HFFc6 (cell line): ENCODE data around the gene LRRN2. TPM values are rescaled to one million over a fixed set of nuclear protein-coding genes. Genes with fewer than 3 reads are reported as not detected.

ENCODE experiments used
- DNase-seq: peaks from one replicate; pipeline ENCODE4 v3.0.0-alpha.2; 2018
- H3K27ac Mint-ChIP-seq: 2 replicates; pipeline ENCODE4 v1.8.0; 2020; ENCODE audit warnings: mild to moderate bottlenecking, mixed read lengths
- H3K27me3 Mint-ChIP-seq: 2 replicates; pipeline ENCODE4 v1.8.0; 2021; ENCODE audit warnings: mild to moderate bottlenecking, moderate library complexity, mixed read lengths; ENCODE audit not compliant: insufficient read depth
- H3K36me3 Mint-ChIP-seq: 2 replicates; pipeline ENCODE4 v1.8.0; 2021; ENCODE audit warnings: low read depth, mixed read lengths
- H3K4me1 Mint-ChIP-seq: 2 replicates; pipeline ENCODE4 v1.8.0; 2020; ENCODE audit warnings: low read depth, mixed read lengths
- H3K4me3 Mint-ChIP-seq: 2 replicates; pipeline ENCODE4 v1.8.0; 2020; ENCODE audit warnings: mild to moderate bottlenecking, moderate library complexity, mixed read lengths
- H3K9me3 Mint-ChIP-seq: 2 replicates; pipeline ENCODE4 v1.8.0; 2020; ENCODE audit warnings: mild to moderate bottlenecking, mixed read lengths
- CTCF ChIP-seq: fragments of 200-600 bp; sonication (generic); IDR thresholded peaks from 2 replicates; pipeline ENCODE4 v1.5.0; 2021; ENCODE audit warnings: antibody characterized with exemption, mild to moderate bottlenecking
- total RNA-seq, 6 experiments: library from RNA; stranded (reverse); fragmentation: NEBNext Ultra II Directional; extraction: Animal tissue kit (Norgen Biotek cat#: 25700); gene quantifications; 2 replicates in 1 of 6; 3 replicates in 5 of 6; pipeline ENCODE4 v1.2.3, GENCODE V29; 2021

LRRN2 gene
- total RNA-seq, 6 experiments from 2014 or later, result not detected

GRCh38 chr1:204575221-204576190 is 110.0 kb downstream of the LRRN2 start:
- TF ChIP-seq CTCF, result no peak
- H3K27ac Mint-ChIP-seq, result no peak overlapping the region
- DNase-seq, result no peak
- peaks cover 24% of the 10 kb centered on the region for H3K4me1 Mint-ChIP-seq
- H3K9me3 Mint-ChIP-seq, result no peaks in the 10 kb centered on the region; the same call in 1 of the 2 replicates
- H3K27me3 Mint-ChIP-seq, result peaks cover 11% of the 10 kb centered on the region
- H3K4me3 Mint-ChIP-seq, result no peak overlapping the region
- peaks cover 8% of the 10 kb centered on the region; the same call in 1 of the 2 replicates for H3K36me3 Mint-ChIP-seq

- H3K9me3 Mint-ChIP-seq, result peaks cover 6% of the 10 kb centered on the region; the same call in 1 of the 2 replicates
- no peak overlapping the region for H3K27ac Mint-ChIP-seq
- TF ChIP-seq CTCF, result no peak
- no peak for DNase-seq
- H3K4me1 Mint-ChIP-seq, result peaks cover 24% of the 10 kb centered on the region
- peaks cover 14% of the 10 kb centered on the region; the same call in 1 of the 2 replicates for H3K36me3 Mint-ChIP-seq
- peaks cover 11% of the 10 kb centered on the region for H3K27me3 Mint-ChIP-seq
- no peak overlapping the region for H3K4me3 Mint-ChIP-seq
Measured at GRCh38 chr1:204574865-204575163, 110.7 kb downstream of the LRRN2 start.

GRCh38 chr1:204574016-204574864 is 111.3 kb downstream of the LRRN2 start:
- no peak for TF ChIP-seq CTCF
- peaks cover 24% of the 10 kb centered on the region for H3K4me1 Mint-ChIP-seq
- peaks cover 7% of the 10 kb centered on the region; the same call in 1 of the 2 replicates for H3K9me3 Mint-ChIP-seq
- H3K27me3 Mint-ChIP-seq, result peaks cover 11% of the 10 kb centered on the region
- no peak overlapping the region for H3K4me3 Mint-ChIP-seq
- no peak overlapping the region for H3K27ac Mint-ChIP-seq
- no peak for DNase-seq
- peaks cover 16% of the 10 kb centered on the region; the same call in 1 of the 2 replicates for H3K36me3 Mint-ChIP-seq

GRCh38 chr1:204572923-204573922 is 112.3 kb downstream of the LRRN2 start:
- DNase-seq, result peak; percentile 26

More at GRCh38 chr1:204572923-204573922, 112.3 kb downstream of the LRRN2 start:
- peaks cover 7% of the 10 kb centered on the region; the same call in 1 of the 2 replicates for H3K9me3 Mint-ChIP-seq
- H3K4me3 Mint-ChIP-seq, result no peak overlapping the region
- H3K4me1 Mint-ChIP-seq, result peaks cover 18% of the 10 kb centered on the region
- TF ChIP-seq CTCF, result no peak
- no peak overlapping the region for H3K27ac Mint-ChIP-seq
- peaks cover 11% of the 10 kb centered on the region for H3K27me3 Mint-ChIP-seq
- H3K36me3 Mint-ChIP-seq, result peaks cover 16% of the 10 kb centered on the region; the same call in 1 of the 2 replicates
